Transverse colon (tissue), 4 donors: ENCODE measurements around the gene ZNHIT1. TPM values are rescaled to one million over a fixed set of nuclear protein-coding genes. Genes with fewer than 3 reads are reported as not detected.
"Not testable (repeated sequence)": the region's sequence is repeated elsewhere in the genome, so short reads cannot be mapped to it uniquely, and the experiment has no call there.

ENCODE experiments used
- DNase-seq: peaks from one replicate; pipeline ENCODE4 v3.0.0-alpha.2; 2019
- H3K27ac ChIP-seq, 4 donors: fragments of 200-600 bp; sonication (generic); 2 replicates each; pipeline ENCODE4 v1.5.1; 2016 to 2018; ENCODE audit warnings: inconsistent platforms in 4 of 4
- H3K27me3 ChIP-seq: fragments of 200-600 bp; sonication (generic); 2 replicates; pipeline ENCODE4 v1.5.1; 2017; ENCODE audit warnings: inconsistent platforms
- H3K36me3 ChIP-seq, 4 donors: fragments of 200-600 bp; sonication (generic); 2 replicates each; pipeline ENCODE4 v1.5.1; 2017 to 2019; ENCODE audit warnings: inconsistent platforms in 4 of 4
- H3K4me1 ChIP-seq, 4 donors: fragments of 200-600 bp; sonication (generic); 2 replicates each; pipeline ENCODE4 v1.5.1; 2017 to 2020; ENCODE audit warnings: inconsistent platforms in 4 of 4
- H3K4me3 ChIP-seq, 4 donors: fragments of 200-600 bp; sonication (generic); 1 replicate in 1 of 4; 2 replicates in 3 of 4; pipeline versions ENCODE4 v1.5.1 to v1.6.1; 2017 to 2019; ENCODE audit warnings: inconsistent platforms in 4 of 4
- H3K9me3 ChIP-seq, 2 donors: fragments of 200-600 bp; sonication (generic); 2 replicates each; pipeline ENCODE4 v1.5.1; 2017 to 2019; ENCODE audit warnings: inconsistent platforms in 2 of 2
- EP300 ChIP-seq: sonication (generic); formaldehyde crosslinking; IDR thresholded peaks from one replicate; pipeline ENCODE4 v1.6.1; 2017; ENCODE audit warnings: antibody characterized with exemption, low read depth
- POLR2A ChIP-seq: fragments of 450-650 bp; IDR thresholded peaks from one replicate; pipeline ENCODE4 v1.6.1; 2016; ENCODE audit warnings: antibody characterized with exemption, mild to moderate bottlenecking, moderate library complexity
- POLR2AphosphoS5 ChIP-seq, 3 donors: sonication (generic); formaldehyde crosslinking; IDR thresholded peaks; one replicate each; pipeline ENCODE4 v1.6.1; 2016; ENCODE audit warnings: antibody characterized with exemption in 3 of 3
- WGBS, 2 donors: methylation state at CpG; one replicate each; pipeline ENCODE4 v1.1.5; 2018; ENCODE audit warnings: low coverage in 1 of 2; 5-methylcytosine and 5-hydroxymethylcytosine counted together
- in situ Hi-C, 4 donors: fragments of 200-750 bp; cut with MboI; loops; one replicate each; pipeline versions ENCODE4 v1.15.0 to v1.15.1; 2017; ENCODE audit warnings: low sequenced_read_pairs in 3 of 4, low pct_ligation_motif_present in 1 of 4, low pct_unique_long_range_greater_than_20kb in 1 of 4
- intact Hi-C: fragments of 100-400 bp; cut with DNase I; formaldehyde crosslinking; loops from one replicate; pipeline ENCODE4 v1.15.1; 2023; ENCODE audit warnings: low total_unique reads
- total RNA-seq, 4 donors: library from RNA; depleted of rRNA; stranded (reverse); fragments of >200 nt; gene quantifications; one replicate each; pipeline ENCODE4 v1.1.0, GENCODE V29; 2016
- TF ChIP-seq, protein P1 (sequence below), 5 experiments: fragments of 200-600 bp in 3 of 5; fragments of 450-650 bp in 2 of 5; sonication (generic) in 3 of 5; IDR thresholded peaks; 1 replicate in 2 of 5; 2 replicates in 3 of 5; pipeline ENCODE4 v1.5.1; 2016 to 2017; ENCODE audit warnings: antibody characterized with exemption in 5 of 5, inconsistent platforms in 3 of 5, mild to moderate bottlenecking in 2 of 5, moderate library complexity in 1 of 5

ZNHIT1 gene
- total RNA-seq, 4 donors from 2014 or later: 50.5 to 106 (median 78.2) TPM

DNA sequence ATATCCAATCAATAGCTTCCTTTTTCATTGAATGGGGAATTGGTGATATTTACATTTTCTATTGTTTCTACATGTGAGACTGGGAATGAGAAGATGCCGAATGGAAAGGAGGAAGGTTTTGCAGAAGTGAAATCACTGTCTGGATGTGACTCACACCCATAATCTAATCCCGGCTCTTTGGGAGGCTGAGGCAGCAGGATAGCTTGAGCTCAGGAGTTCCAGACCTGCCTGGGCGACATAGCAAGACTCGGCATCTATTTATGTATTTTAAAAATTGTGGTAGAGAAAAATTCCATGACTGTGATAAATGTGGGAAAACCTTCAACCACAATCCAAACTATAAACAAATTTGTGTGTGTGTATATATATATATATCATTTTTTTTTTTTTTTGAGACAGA, 37.8 kb downstream of the ZNHIT1 start:
- Histone ChIP-seq H3K9me3 (no peaks in the 10 kb centered on the region), H3K36me3 (no peaks in the 10 kb centered on the region), H3K27ac (no peak overlapping the region), H3K27me3 (peaks cover 13% of the 10 kb centered on the region), H3K4me3 (no peak overlapping the region), H3K4me1 (peaks cover 6 to 15% (median 10%) of the 10 kb centered on the region in 4 donors)
- in situ Hi-C loops (no loop called here), intact Hi-C loops (no loop called here)
- 58 to 62% methylated on average over 4 of the region's 4 CpGs for WGBS, 2 donors
- DNase-seq: no peak
- no peak for TF ChIP-seq EP300
- no peak for TF ChIP-seq POLR2AphosphoS5 (IDR thresholded peaks at IDR 0.05)
- TF ChIP-seq POLR2A: no peak
- TF ChIP-seq, protein P1, sequence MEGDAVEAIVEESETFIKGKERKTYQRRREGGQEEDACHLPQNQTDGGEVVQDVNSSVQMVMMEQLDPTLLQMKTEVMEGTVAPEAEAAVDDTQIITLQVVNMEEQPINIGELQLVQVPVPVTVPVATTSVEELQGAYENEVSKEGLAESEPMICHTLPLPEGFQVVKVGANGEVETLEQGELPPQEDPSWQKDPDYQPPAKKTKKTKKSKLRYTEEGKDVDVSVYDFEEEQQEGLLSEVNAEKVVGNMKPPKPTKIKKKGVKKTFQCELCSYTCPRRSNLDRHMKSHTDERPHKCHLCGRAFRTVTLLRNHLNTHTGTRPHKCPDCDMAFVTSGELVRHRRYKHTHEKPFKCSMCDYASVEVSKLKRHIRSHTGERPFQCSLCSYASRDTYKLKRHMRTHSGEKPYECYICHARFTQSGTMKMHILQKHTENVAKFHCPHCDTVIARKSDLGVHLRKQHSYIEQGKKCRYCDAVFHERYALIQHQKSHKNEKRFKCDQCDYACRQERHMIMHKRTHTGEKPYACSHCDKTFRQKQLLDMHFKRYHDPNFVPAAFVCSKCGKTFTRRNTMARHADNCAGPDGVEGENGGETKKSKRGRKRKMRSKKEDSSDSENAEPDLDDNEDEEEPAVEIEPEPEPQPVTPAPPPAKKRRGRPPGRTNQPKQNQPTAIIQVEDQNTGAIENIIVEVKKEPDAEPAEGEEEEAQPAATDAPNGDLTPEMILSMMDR (IDR thresholded peaks at IDR 0.05): no peak

DNA sequence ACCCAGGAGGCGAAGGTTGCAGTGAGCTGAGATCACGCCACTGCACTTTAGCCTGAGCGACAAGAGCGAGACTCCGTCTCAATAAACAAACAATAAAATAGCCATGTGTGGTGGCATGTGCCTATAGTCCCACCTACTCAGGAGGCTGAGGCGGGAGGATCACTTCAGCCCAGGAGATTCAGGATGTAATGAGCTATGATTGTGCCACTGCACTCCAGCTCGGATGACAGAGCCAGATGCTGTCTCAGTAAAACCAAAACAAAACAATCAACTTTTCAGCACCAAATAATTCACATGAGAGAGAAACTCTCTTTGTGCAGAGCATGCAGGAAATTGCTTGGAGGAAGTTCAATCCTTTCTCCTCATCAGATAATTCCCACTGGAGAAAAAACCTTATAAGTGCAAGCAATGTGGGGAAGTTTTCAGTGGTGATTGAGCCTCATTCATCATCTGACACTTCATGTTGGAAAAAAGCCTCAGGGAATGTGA, 40.3 kb downstream of the ZNHIT1 start:
- 20 to 58% methylated on average over 1 to 7 of the region's 7 CpGs for WGBS, 2 donors
- DNase-seq: no peak
- no peaks in the 10 kb centered on the region for H3K36me3 ChIP-seq
- no peak overlapping the region for H3K4me3 ChIP-seq
- no peaks in the 10 kb centered on the region for H3K9me3 ChIP-seq
- H3K27me3 ChIP-seq: peaks cover 17% of the 10 kb centered on the region
- no peak for TF ChIP-seq POLR2AphosphoS5 (IDR thresholded peaks at IDR 0.05)
- TF ChIP-seq, protein P1 (IDR thresholded peaks at IDR 0.05): no peak
- TF ChIP-seq EP300: no peak
- no peak for TF ChIP-seq POLR2A
- intact Hi-C loops: no loop called here
- in situ Hi-C loops: no loop called here
- H3K27ac ChIP-seq: no peak overlapping the region
- no peaks in the 10 kb centered on the region for H3K4me1 ChIP-seq

DNA sequence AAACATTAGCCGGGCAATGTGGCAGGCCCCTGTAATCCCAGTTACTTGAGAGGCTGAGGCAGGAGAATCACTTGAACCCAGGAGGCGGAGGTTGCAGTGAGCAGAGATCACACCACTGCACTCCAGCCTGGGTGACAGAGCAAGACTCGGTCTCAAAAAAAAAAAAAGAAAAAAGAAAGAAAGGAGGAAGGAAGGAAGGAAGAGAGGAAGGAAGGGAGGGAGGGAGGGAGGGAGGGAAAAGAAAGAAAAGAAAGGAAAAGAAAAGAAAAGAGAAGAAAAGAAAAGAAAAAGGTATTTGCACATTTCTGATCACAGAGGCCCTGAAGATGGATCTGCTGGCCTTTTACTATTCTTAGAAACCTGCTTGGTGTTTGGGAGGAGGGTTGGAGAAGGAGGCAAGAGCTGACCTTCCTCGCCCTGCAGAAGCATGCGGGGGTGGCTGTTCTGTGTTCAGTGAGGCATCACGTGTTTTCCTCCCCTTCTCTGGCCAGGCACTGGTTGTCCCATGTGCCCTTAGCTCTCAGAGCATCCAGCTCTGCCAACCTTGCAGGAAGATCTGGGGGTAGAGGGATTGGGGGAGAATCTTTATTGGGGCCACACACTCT, 46.2 kb downstream of the ZNHIT1 start:
- in situ Hi-C loops, H3K4me3 ChIP-seq, H3K36me3 ChIP-seq, H3K4me1 ChIP-seq, DNase-seq, H3K27ac ChIP-seq, H3K9me3 ChIP-seq: not testable (repeated sequence)
- 48 to 60% methylated on average over 5 to 6 of the region's 6 CpGs for WGBS, 2 donors
- H3K27me3 ChIP-seq: peaks cover 11% of the 10 kb centered on the region
- intact Hi-C loops: loop anchor here (10.0 kb wide), 1 partner anchor 1379 kb away; no protein-coding TSS in a partner anchor

DNA sequence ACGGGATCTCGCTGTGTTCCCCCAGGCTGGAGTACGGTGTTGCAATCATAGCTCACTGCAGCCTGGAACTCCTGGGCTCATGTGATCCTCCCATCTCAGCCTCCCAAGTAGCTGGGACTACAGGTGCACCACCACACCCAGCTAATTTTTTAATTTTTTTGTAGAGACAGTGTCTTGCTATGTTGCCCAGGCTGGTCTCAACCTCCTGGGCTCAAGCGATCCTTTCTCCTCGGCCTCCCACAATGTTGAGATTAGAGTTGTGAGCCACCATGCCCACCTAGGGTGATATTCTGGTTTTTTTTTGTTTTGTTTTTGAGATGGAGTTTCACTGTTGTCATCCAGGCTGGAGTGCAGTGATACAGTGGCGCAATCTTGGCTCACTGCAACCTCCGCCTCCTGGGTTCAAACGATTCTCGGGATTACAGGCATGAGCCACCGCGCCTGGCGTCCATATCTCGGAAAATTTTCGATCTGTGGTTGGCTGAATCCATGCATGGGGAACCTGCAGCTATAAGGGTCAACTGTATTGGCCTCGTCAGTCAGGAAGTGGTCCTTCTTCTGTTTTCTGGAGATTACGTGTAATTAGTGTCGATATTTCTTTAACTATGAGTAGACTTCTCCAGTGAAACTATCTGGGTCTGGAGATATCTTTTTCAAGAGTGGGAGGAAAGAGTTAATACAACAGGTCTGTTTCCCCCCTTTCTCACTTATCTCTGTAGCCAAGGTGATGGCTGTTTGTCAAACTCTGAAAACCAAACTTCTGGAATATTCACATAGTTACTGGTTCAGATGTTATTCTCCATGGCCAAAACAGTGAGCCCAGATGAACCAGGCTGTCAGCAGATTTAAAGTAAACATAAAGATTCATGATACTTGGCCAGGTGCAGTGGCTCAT, 47.9 kb downstream of the ZNHIT1 start:
- H3K4me3 ChIP-seq: no peak overlapping the region
- in situ Hi-C loops (loop anchor here in 1 of 4 donors (5.0 kb wide), 1 partner anchor 119 kb away; no protein-coding TSS in a partner anchor), intact Hi-C loops (loop anchor here (10.0 kb wide), 1 partner anchor 1381 kb away; no protein-coding TSS in a partner anchor)
- no peak overlapping the region for H3K27ac ChIP-seq
- DNase-seq: no peak
- no peaks in the 10 kb centered on the region for H3K36me3 ChIP-seq
- H3K4me1 ChIP-seq: no peaks in the 10 kb centered on the region
- WGBS, 2 donors: 48 to 76% methylated on average over 8 to 17 of the region's 17 CpGs
- no peaks in the 10 kb centered on the region for H3K9me3 ChIP-seq
- TF ChIP-seq POLR2A (no peak), POLR2AphosphoS5 (IDR thresholded peaks at IDR 0.05) (no peak), EP300 (no peak)
- TF ChIP-seq, protein P1 (IDR thresholded peaks at IDR 0.05): no peak
- H3K27me3 ChIP-seq: peaks cover 6% of the 10 kb centered on the region
